Hepatocyte (in vitro differentiated cells): ENCODE measurements around the gene IPPK.

Experiments
- EZH2 ChIP-seq: fragments of 200-600 bp; sonication (generic); IDR thresholded peaks from 2 replicates; pipeline ENCODE4 v1.6.1; 2016; ENCODE audit warnings: antibody characterized with exemption, mild to moderate bottlenecking, borderline replicate concordance
- EZH2phosphoT487 ChIP-seq: fragments of 200-600 bp; sonication (generic); IDR thresholded peaks from one replicate; pipeline ENCODE4 v1.6.1; 2018; ENCODE audit warnings: antibody characterized with exemption, mild to moderate bottlenecking, low read depth, moderate library complexity; ENCODE audit not compliant: unreplicated experiment, severe bottlenecking
- TF ChIP-seq, protein P1 (sequence below): fragments of 200-600 bp; sonication (generic); IDR thresholded peaks from 2 replicates; pipeline ENCODE4 v1.5.1; 2016; ENCODE audit warnings: antibody characterized with exemption, mild to moderate bottlenecking; ENCODE audit not compliant: poor library complexity

- TF ChIP-seq, protein P1, sequence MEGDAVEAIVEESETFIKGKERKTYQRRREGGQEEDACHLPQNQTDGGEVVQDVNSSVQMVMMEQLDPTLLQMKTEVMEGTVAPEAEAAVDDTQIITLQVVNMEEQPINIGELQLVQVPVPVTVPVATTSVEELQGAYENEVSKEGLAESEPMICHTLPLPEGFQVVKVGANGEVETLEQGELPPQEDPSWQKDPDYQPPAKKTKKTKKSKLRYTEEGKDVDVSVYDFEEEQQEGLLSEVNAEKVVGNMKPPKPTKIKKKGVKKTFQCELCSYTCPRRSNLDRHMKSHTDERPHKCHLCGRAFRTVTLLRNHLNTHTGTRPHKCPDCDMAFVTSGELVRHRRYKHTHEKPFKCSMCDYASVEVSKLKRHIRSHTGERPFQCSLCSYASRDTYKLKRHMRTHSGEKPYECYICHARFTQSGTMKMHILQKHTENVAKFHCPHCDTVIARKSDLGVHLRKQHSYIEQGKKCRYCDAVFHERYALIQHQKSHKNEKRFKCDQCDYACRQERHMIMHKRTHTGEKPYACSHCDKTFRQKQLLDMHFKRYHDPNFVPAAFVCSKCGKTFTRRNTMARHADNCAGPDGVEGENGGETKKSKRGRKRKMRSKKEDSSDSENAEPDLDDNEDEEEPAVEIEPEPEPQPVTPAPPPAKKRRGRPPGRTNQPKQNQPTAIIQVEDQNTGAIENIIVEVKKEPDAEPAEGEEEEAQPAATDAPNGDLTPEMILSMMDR = no peak
- TF ChIP-seq EZH2phosphoT487 (no peak), EZH2 (no peak)
Measured at GRCh38 chr9:92599938-92600461, 69.9 kb downstream of the IPPK start.
